ENCODE measurements around the gene CAPN2.

The CAPN2 gene

GRCh38 chr1:223712194-223712849 lies at the start of gene CAPN2:
TSS of gene CAPN2 (plus strand) at chr1:223712539. CDS start at chr1:223712641, 102 bp downstream.
- Histone ChIP-seq H3F3A (ENCODE audit: insufficient read depth) (no peaks in the 10 kb centered on the region), H2AFZ (ENCODE audit: low read depth, low read length, severe bottlenecking) (no peak within 1 kb of the TSS), H3K36me3 (ENCODE audit: low read length) (no peaks in the 10 kb centered on the region), H3K27me3 (ENCODE audit: low read length) (no peaks in the 10 kb centered on the region), H4K20me1 (ENCODE audit: low read depth, low read length) (no peaks in the 10 kb centered on the region), H3K9me2 (replicated peaks; ENCODE audit: insufficient read depth, low read length) (no peaks in the 10 kb centered on the region), H3K79me2 (ENCODE audit: insufficient read depth, low read length) (no peaks in the 10 kb centered on the region), H3K9ac (ENCODE audit: low read length) (no peak within 1 kb of the TSS), H3K9me3 (ENCODE audit: insufficient read depth, low read length) (no peaks in the 10 kb centered on the region), H3K4me2 (ENCODE audit: low read depth, low read length, poor library complexity, severe bottlenecking) (no peak within 1 kb of the TSS), H3K27ac (ENCODE audit: low read depth, low read length) (no peak within 1 kb of the TSS), H3K4me3 (ENCODE audit: insufficient read depth, low read length, poor library complexity, severe bottlenecking) (no peak within 1 kb of the TSS)
- no peak for TF ChIP-seq CTCF (IDR thresholded peaks at IDR 0.05; ENCODE audit: insufficient read depth, low read length, poor library complexity, severe bottlenecking)
- no peak for TF ChIP-seq EZH2phosphoT487 (conservative IDR thresholded peaks at IDR 0.05; ENCODE audit: low read length)

- TF ChIP-seq CTCF (IDR thresholded peaks at IDR 0.05; ENCODE audit: insufficient read depth, low read length, poor library complexity, severe bottlenecking) (no peak), EZH2phosphoT487 (conservative IDR thresholded peaks at IDR 0.05; ENCODE audit: low read length) (no peak)
- Histone ChIP-seq H3K79me2 (ENCODE audit: insufficient read depth, low read length) (no peaks in the 10 kb centered on the region), H3K9me3 (ENCODE audit: insufficient read depth, low read length) (no peaks in the 10 kb centered on the region), H3K36me3 (ENCODE audit: low read length) (no peaks in the 10 kb centered on the region), H3K27me3 (ENCODE audit: low read length) (no peaks in the 10 kb centered on the region), H4K20me1 (ENCODE audit: low read depth, low read length) (no peaks in the 10 kb centered on the region), H3K27ac (ENCODE audit: low read depth, low read length) (no peak overlapping the region), H3K4me2 (ENCODE audit: low read depth, low read length, poor library complexity, severe bottlenecking) (no peak overlapping the region), H3K9me2 (replicated peaks; ENCODE audit: insufficient read depth, low read length) (no peaks in the 10 kb centered on the region), H3F3A (ENCODE audit: insufficient read depth) (no peaks in the 10 kb centered on the region), H3K4me3 (ENCODE audit: insufficient read depth, low read length, poor library complexity, severe bottlenecking) (no peak overlapping the region), H3K9ac (ENCODE audit: low read length) (no peak overlapping the region), H2AFZ (ENCODE audit: low read depth, low read length, severe bottlenecking) (no peak overlapping the region)
These were observed 49.4 kb upstream of the CAPN2 start for GRCh38 chr1:223662943-223663342.

- H2AFZ ChIP-seq (ENCODE audit: low read depth, low read length, severe bottlenecking): no peak overlapping the region
- H3K9ac ChIP-seq (ENCODE audit: low read length): no peak overlapping the region
- no peaks in the 10 kb centered on the region for H3K27me3 ChIP-seq (ENCODE audit: low read length)
These were observed 48.2 kb upstream of the CAPN2 start for GRCh38 chr1:223664106-223664505.

More at GRCh38 chr1:223664106-223664505, 48.2 kb upstream of the CAPN2 start:
- no peak overlapping the region for H3K27ac ChIP-seq (ENCODE audit: low read depth, low read length)
- no peak overlapping the region for H3K4me3 ChIP-seq (ENCODE audit: insufficient read depth, low read length, poor library complexity, severe bottlenecking)
- no peaks in the 10 kb centered on the region for H3F3A ChIP-seq (ENCODE audit: insufficient read depth)
- H4K20me1 ChIP-seq (ENCODE audit: low read depth, low read length): no peaks in the 10 kb centered on the region
- H3K79me2 ChIP-seq (ENCODE audit: insufficient read depth, low read length): no peaks in the 10 kb centered on the region
- no peaks in the 10 kb centered on the region for H3K9me3 ChIP-seq (ENCODE audit: insufficient read depth, low read length)
- H3K36me3 ChIP-seq (ENCODE audit: low read length): no peaks in the 10 kb centered on the region
- no peaks in the 10 kb centered on the region for H3K9me2 ChIP-seq (replicated peaks; ENCODE audit: insufficient read depth, low read length)
- TF ChIP-seq CTCF (IDR thresholded peaks at IDR 0.05; ENCODE audit: insufficient read depth, low read length, poor library complexity, severe bottlenecking) (no peak), EZH2phosphoT487 (conservative IDR thresholded peaks at IDR 0.05; ENCODE audit: low read length) (no peak)
- H3K4me2 ChIP-seq (ENCODE audit: low read depth, low read length, poor library complexity, severe bottlenecking): no peak overlapping the region

Data from SU-DHL-6 (cell line).